Activated gamma-delta T cell treated with Interleukin-2 at 50 U/mL for 16 hours (primary cell): ENCODE measurements around the gene KTI12.
A peak's percentile ranks its signal among the peaks of the same experiment; 100 is the strongest.
"Not testable (repeated sequence)": the region's sequence is repeated elsewhere in the genome, so short reads cannot be mapped to it uniquely, and the experiment has no call there.

Source experiments
- DNase-seq: peaks from one replicate; pipeline ENCODE4 v3.0.0-alpha.2; 2020

The KTI12 gene, protein sequence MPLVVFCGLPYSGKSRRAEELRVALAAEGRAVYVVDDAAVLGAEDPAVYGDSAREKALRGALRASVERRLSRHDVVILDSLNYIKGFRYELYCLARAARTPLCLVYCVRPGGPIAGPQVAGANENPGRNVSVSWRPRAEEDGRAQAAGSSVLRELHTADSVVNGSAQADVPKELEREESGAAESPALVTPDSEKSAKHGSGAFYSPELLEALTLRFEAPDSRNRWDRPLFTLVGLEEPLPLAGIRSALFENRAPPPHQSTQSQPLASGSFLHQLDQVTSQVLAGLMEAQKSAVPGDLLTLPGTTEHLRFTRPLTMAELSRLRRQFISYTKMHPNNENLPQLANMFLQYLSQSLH

GRCh38 chr1:52033190-52034049 is at the start of gene KTI12:
TSS of gene KTI12 (minus strand) at chr1:52033810. CDS start at chr1:52033761, 49 bp downstream.
- DNase-seq, result peak; percentile 85

DNA sequence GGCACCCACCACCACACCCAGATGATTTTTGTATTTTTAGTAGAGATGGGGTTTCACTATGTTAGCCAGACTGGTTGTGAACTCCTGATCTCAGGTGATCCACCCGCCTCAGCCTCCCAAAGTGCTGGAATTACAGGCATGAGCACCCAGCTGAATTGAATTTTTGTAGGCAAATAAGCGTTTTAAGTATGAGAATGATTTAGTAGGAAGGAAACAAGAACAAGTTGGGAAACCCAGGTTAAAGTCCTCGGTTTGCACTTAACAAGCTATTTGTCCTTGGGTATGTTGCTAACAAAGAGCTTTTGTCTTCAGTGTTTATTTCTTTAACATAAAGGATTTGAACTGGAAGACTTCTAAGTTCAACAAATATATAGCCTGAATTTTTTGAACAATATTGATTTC is 46.4 kb upstream of the KTI12 start:
- DNase-seq, result no peak

- DNase-seq, result not testable (repeated sequence)
These were observed 43.7 kb upstream of the KTI12 start for GRCh38 chr1:52077277-52077676.

DNA sequence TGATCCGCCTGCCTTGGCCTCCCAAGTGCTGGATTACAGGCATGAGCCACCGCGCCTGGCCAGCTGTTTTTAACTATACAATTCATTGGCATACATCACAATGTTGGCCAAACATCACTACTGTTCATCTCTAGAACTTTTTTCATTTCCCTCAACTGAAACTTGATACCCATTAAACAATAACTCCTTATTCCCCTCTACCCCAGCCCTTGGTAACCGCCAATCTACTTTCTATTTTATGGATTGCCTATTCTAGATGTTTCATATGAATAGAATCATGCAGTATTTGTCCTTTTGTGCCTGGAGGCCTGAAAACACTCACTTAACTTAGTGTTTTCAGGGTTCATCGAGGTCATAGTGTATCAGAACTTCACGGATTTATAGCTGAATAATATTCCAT is 38.7 kb upstream of the KTI12 start:
- no peak for DNase-seq

GRCh38 chr1:52070704-52071103 is 37.1 kb upstream of the KTI12 start:
- DNase-seq, result no peak

GRCh38 chr1:52063192-52063591 is 29.6 kb upstream of the KTI12 start:
- DNase-seq, result no peak

DNA sequence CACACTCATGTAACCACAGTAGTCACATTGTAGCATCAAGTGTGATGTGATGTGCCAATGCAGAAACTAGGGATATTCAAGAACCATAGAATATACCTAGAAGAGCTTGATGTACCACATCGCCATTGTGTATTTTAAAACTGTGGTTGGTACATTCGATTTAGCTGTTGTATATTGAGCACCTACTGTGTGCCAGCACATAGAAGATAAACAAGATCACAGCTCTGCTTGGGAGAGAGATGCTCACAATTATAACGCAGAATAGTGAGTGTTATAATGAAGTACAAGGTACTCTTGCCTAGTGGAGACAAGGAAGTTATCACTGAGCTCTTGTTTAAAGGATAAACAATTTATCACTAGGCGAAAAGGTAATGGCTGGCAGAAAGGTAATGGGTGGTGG is 27.2 kb upstream of the KTI12 start:
- DNase-seq, result no peak

DNA sequence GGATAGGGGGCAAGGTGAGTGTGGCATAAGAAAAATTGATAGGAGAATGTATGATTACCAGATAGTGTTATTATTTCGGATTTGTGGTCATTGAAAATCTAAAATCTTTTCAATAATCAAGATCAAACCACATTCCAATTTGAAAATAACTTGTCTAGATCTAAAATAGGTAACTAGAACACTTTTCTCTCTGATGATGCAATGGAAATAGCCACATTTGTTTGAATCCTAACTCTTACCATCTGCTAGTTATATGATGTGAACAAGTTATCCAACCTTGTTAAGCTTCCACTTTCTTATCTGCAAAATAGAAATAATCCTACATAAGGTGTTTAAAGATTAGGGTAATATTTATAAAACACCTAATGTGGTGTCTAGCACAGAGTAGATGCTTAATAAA is 26.3 kb upstream of the KTI12 start:
- DNase-seq, result no peak

- DNase-seq, result no peak
These were observed 25.7 kb upstream of the KTI12 start for GRCh38 chr1:52059321-52059720.

GRCh38 chr1:52057876-52058415 is 24.3 kb upstream of the KTI12 start:
- no peak for DNase-seq

DNA sequence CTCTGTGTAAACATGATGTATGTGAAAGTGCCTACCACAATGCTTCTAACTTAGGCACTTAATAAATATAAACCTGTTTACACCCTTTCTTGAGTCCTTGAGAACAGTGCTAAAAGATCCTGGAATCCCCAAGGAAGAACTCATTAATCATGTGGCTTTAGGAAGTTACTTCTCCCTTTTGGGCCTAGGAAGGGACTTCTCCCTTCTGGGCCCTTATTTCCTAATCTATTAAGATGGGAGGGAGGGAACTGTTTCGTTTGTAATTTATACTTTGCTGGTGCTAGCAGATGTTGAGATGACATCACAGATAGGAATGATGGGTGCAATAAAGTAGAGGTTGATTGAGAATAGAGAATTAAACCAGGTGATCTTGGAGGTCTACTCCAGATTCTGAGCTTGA is 23.6 kb upstream of the KTI12 start:
- no peak for DNase-seq

GRCh38 chr1:52056937-52057231 is 23.3 kb upstream of the KTI12 start:
- no peak for DNase-seq

- peak; percentile 90 for DNase-seq
These were observed 22.7 kb upstream of the KTI12 start, which contains the start of gene BTF3L4 for GRCh38 chr1:52056163-52056936. TSS of gene BTF3L4 (plus strand) at chr1:52056295. CDS start at chr1:52059848, 3,553 bp downstream.

DNA sequence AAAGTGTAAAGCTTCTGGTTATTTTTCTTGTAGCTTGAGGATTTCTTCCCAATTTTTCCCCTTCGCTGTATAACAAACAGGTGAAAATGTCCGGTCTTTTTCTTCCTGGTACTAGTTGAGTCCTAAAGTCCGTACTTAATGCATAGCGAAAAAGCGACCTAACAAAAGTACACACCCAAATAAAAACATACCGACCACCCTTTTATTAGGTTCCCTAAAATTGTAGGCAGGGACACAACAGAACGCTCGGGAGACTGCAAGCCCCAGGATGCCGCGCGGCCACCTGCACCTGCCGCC is 22.2 kb upstream of the KTI12 start:
- DNase-seq, result no peak

DNA sequence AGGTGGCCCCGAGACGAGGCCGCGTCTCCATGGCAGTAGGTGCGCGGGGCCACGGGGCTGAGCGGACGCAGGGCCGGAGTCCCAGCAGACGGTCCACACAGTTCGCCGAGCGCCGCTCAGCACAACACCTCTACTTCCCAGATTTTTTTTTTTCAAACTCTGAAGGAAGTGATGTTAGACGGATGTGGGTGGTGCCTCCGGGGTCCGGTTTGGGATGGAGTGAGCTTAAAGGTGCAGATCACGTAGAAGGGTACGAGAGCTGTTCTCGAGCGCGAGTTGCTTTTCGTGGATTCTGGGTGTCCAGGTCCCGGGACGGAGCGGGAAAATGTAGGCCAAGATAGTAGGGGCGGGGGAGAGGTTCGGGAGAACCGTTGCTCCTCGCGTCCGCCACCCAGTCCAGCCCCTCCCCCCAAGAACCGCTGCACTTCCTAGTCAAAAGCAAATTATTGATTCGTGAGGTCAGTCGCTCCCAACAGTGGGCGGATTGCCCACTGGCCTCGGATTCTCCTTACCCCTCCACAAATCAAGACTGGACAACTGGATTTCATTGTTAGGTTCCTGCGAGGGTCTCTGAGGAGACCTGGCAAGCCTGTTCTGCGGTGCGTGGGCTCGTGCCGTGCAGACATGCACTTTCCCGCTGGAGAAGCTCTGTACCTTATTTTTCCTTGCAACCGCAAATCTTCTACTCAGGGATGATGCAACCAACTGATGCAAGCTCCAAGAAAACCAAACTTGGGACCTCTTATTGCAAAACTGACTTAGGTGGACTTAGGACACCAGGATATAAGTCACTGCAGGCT is 21.7 kb upstream of the KTI12 start, which contains the start of gene TXNDC12:
TSS of gene TXNDC12 (minus strand) at position 126 of the 800 bp plus-strand sequence. CDS start at position 31, 95 bp downstream.
- peak; percentile 53 for DNase-seq

DNA sequence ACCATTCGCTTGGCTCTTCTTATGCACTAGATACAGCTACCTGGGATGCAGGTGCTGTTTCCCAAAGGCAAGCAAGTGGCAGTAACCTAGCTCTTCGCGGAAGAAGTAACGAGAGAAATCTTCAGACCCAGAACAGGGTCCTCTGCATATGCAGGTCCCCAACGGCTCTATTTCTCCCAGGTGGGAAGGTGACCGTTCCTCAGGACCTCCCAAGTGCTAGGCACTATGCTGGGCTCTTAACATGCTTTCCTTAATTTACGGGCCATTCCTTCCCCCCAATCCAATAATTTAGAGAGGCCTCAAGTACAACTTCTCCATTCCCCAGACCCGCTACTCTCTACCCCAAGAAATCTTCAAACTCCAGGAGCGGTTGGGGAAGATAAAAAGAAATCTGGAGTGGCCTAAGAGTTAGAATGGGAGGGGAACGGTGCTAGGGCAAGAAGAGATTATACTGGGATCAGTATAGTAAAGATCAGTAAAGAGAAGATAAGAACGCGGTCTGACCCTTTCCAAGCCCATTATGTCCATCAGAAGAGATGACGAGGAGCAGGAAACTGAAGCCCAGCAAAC is 21.0 kb upstream of the KTI12 start:
- no peak for DNase-seq

DNA sequence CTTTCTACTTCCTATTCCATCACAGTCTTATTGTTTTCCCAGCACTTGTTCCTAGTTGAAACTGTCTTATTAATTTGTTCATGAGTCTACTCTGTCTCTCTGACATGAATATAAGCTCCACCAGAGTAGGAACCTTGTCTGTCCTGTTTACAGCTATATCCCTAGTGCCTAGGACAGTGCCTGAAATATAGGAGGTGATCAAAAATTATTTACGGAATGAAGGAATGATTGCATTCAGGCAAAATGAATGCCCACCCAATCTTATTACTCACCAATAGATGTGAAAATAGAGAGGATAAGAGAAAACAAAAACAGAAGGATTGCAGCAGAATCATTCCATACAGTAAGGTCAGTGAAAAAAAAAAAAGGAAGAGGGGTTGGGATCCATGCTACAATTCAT is 20.3 kb upstream of the KTI12 start:
- no peak for DNase-seq

DNA sequence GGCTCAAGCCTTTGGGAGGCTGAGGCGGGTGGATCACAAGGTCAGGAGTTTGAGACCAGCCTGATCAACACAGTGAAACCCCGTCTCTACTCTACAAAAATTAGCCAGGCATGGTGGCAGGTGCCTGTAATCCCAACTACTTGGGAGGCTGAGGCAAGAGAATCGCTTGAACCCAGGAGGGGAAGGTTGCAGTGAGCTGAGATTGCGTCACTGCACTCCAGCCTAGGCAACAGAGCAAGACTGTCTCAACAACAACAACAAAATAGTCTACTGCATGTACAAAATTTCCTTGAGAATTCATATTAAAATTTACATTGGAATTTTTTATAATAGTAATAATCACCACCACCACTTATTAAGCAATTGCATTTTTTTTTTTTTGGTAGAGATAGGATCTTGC is 15.7 kb upstream of the KTI12 start:
- not testable (repeated sequence) for DNase-seq

- DNase-seq, result not testable (repeated sequence)
These were observed 12.1 kb upstream of the KTI12 start for GRCh38 chr1:52045666-52046195.

DNA sequence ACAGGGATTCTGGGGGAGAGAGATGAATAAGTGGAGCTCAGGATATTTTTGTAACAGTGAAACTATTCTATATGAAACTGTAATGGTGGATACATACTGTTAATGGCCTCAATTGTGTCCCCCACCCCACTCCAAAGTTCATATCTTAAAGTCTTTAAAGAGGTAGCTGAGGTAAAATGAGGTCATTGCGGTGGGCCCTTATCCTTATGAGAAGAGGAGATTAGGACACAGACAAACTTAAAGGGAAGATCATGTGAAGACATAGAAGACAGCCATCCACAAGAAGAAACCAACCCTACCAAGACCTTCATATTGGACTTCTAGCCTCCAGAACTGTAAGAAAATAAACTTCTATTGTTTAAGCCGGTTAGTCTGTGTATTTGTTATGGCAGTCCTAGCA is 11.6 kb upstream of the KTI12 start:
- no peak for DNase-seq

GRCh38 chr1:52041551-52042185 is 8.1 kb upstream of the KTI12 start:
- no peak for DNase-seq
